HFF-Myc (cell line): ENCODE data around the gene SCYL2.

Experiments
- DNase-seq: peaks from one replicate; pipeline ENCODE4 v3.0.0-alpha.2; 2011; ENCODE audit warnings: low read depth; ENCODE audit errors: extremely low read depth
- H3K4me3 ChIP-seq: replicated peaks from 2 replicates; pipeline ENCODE4 v1.5.1; 2011; ENCODE audit warnings: low read depth, mild to moderate bottlenecking, control low read depth, low read length
- TF ChIP-seq, protein P1 (sequence below): IDR thresholded peaks from 2 replicates; pipeline ENCODE4 v1.5.1; 2012; ENCODE audit warnings: mild to moderate bottlenecking, low read depth, low read length, control low read depth; ENCODE audit errors: missing control alignments

SCYL2 gene

DNA sequence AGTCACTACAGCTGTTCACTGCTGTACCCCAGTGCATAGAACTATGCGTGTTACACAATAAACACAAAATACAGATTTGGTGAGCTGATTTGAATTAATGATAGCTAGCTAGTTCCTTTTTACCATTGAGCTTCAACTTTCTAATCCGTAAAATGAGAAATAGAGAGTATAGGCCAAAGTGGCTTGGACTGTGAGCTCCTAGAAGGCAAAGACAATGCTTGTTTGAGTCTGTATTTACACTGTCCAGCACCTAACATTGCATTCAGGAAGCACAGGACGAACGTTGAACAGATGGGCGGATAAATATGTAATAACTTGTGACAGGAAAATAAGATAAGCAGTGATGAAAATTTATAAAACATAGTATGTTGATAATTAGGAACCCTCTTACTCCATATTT lies 121.4 kb downstream of the SCYL2 start:
- TF ChIP-seq, protein P1, sequence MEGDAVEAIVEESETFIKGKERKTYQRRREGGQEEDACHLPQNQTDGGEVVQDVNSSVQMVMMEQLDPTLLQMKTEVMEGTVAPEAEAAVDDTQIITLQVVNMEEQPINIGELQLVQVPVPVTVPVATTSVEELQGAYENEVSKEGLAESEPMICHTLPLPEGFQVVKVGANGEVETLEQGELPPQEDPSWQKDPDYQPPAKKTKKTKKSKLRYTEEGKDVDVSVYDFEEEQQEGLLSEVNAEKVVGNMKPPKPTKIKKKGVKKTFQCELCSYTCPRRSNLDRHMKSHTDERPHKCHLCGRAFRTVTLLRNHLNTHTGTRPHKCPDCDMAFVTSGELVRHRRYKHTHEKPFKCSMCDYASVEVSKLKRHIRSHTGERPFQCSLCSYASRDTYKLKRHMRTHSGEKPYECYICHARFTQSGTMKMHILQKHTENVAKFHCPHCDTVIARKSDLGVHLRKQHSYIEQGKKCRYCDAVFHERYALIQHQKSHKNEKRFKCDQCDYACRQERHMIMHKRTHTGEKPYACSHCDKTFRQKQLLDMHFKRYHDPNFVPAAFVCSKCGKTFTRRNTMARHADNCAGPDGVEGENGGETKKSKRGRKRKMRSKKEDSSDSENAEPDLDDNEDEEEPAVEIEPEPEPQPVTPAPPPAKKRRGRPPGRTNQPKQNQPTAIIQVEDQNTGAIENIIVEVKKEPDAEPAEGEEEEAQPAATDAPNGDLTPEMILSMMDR, result no peak
- no peak overlapping the region for H3K4me3 ChIP-seq
- DNase-seq, result no peak
